CD8-positive, alpha-beta memory T cell (primary cell): ENCODE data around the gene NAMPT. TPM values are rescaled to one million over a fixed set of nuclear protein-coding genes. Genes with fewer than 3 reads are reported as not detected.
"Not testable (repeated sequence)": the region's sequence is repeated elsewhere in the genome, so short reads cannot be mapped to it uniquely, and the experiment has no call there.

Experiments used
- CTCF ChIA-PET: fragments of 350-600 bp; sonication (Branson Sonifier 250); formaldehyde crosslinking; loops from one replicate; lab custom pipeline; 2021; ENCODE audit warnings: antibody characterized with exemption; lab: Charles Lee
- POLR2A ChIA-PET: fragments of 350-600 bp; sonication (Branson Sonifier 250); formaldehyde crosslinking; loops from one replicate; lab custom pipeline; 2021; ENCODE audit warnings: antibody characterized with exemption; lab: Charles Lee
- DNase-seq, 5 donors: peaks; one replicate each; pipeline versions ENCODE4 v3.0.0 to v3.0.0-alpha.2; 2020 to 2022; ENCODE audit warnings: mixed read lengths in 1 of 5
- H3K27ac ChIP-seq: one replicate; pipeline ENCODE4 v1.7.0; 2013; ENCODE audit warnings: low read depth, mild to moderate bottlenecking, low read length, moderate library complexity
- H3K27me3 ChIP-seq: 2 replicates; pipeline ENCODE4 v1.7.0; 2013; ENCODE audit warnings: low read length, mild to moderate bottlenecking; ENCODE audit not compliant: insufficient read depth, poor library complexity, severe bottlenecking
- H3K36me3 ChIP-seq: 2 replicates; pipeline ENCODE4 v1.7.0; 2013; ENCODE audit warnings: mild to moderate bottlenecking, low read length, moderate library complexity; ENCODE audit not compliant: insufficient read depth
- H3K4me1 ChIP-seq: 2 replicates; pipeline ENCODE4 v1.7.0; 2013; ENCODE audit warnings: mild to moderate bottlenecking, low read length, moderate library complexity; ENCODE audit not compliant: insufficient read depth
- H3K4me3 ChIP-seq: 2 replicates; pipeline ENCODE4 v1.7.0; 2013; ENCODE audit warnings: mild to moderate bottlenecking, low read length
- H3K9me3 ChIP-seq: 2 replicates; pipeline ENCODE4 v1.7.0; 2013; ENCODE audit warnings: mild to moderate bottlenecking, low read length
- H3K27ac Mint-ChIP-seq, 8 donors: one replicate each; pipeline ENCODE4 v1.8.0; 2020 to 2021; ENCODE audit warnings: mixed read lengths in 8 of 8, mild to moderate bottlenecking in 6 of 8, inconsistent platforms in 3 of 8, moderate library complexity in 3 of 8
- H3K27me3 Mint-ChIP-seq, 2 donors: one replicate each; pipeline ENCODE4 v1.8.0; 2020 to 2021; ENCODE audit warnings: mixed read lengths in 2 of 2, mild to moderate bottlenecking in 1 of 2, moderate library complexity in 1 of 2
- H3K36me3 Mint-ChIP-seq, 3 donors: one replicate each; pipeline ENCODE4 v1.8.0; 2020 to 2021; ENCODE audit warnings: mixed read lengths in 3 of 3, inconsistent platforms in 1 of 3, mild to moderate bottlenecking in 1 of 3
- H3K4me1 Mint-ChIP-seq, 3 donors: one replicate each; pipeline ENCODE4 v1.8.0; 2020 to 2021; ENCODE audit warnings: mixed read lengths in 3 of 3, inconsistent platforms in 1 of 3, mild to moderate bottlenecking in 1 of 3
- H3K4me3 Mint-ChIP-seq, 7 donors: one replicate each; pipeline ENCODE4 v1.8.0; 2020 to 2021; ENCODE audit warnings: mixed read lengths in 7 of 7, mild to moderate bottlenecking in 6 of 7, moderate library complexity in 4 of 7, inconsistent platforms in 2 of 7
- H3K9me3 Mint-ChIP-seq, 5 donors: one replicate each; pipeline ENCODE4 v1.8.0; 2020 to 2022; ENCODE audit warnings: mixed read lengths in 5 of 5, mild to moderate bottlenecking in 3 of 5, moderate library complexity in 2 of 5, inconsistent platforms in 1 of 5
- polyA plus RNA-seq: library from polyadenylated mRNA; unstranded; fragments of 300-500 nt; fragmentation: Illumina TruSeq; gene quantifications from one replicate; pipeline ENCODE4 v1.2.3, GENCODE V29; 2021
- total RNA-seq, 2 experiments: library from RNA; stranded (reverse); gene quantifications; one replicate each; pipeline ENCODE4 v1.2.3, GENCODE V29; 2021

Gene NAMPT
- total and polyA plus RNA-seq, 3 experiments from 2014 or later, result 15.9 to 742 (median 723) TPM

DNA sequence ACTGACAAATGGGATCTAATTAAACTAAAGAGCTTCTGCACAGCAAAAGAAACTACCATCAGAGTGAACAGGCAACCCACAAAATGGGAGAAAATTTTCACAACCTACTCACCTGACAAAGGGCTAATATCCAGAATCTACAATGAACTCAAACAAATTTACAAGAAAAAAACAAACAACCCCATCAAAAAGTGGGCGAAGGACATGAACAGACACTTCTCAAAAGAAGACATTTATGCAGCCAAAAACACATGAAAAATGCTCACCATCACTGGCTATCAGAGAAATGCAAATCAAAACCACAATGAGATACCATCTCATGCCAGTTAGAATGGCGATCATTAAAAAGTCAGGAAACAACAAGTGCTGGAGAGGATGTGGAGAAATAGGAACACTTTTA is 39.7 kb upstream of the NAMPT start:
- CTCF ChIA-PET, H3K4me3 Mint-ChIP-seq, H3K9me3 Mint-ChIP-seq, H3K27ac ChIP-seq, DNase-seq, H3K9me3 ChIP-seq, H3K36me3 Mint-ChIP-seq, H3K4me1 ChIP-seq, H3K4me3 ChIP-seq, H3K27ac Mint-ChIP-seq, H3K4me1 Mint-ChIP-seq, H3K27me3 ChIP-seq, POLR2A ChIA-PET, H3K36me3 ChIP-seq: not testable (repeated sequence)
- peaks cover 11 to 23% of the 10 kb centered on the region in 2 donors for H3K27me3 Mint-ChIP-seq

DNA sequence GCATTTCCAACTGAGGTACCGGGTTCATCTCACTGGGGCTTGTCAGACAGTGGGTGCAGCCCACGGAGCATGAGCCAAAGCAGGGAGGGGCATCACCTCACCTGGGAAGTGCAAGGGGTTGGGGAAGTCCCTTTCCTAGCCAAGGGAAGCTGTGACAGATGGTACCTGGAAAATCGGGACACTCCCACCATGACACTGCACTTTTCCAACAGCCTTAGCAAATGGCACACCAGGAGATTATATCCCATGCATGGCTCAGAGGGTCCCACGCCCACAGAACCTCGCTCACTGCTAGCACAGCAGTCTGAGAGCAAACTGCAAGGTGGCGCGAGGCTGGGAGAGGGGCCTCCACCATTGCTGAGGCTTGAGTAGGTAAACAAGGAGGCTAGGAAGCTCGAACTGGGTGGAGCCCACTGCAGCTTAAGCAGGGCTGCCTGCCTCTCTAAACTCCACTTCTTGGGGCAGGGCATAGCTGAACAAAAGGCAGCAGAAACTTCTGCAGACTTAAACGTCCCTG is 35.5 kb upstream of the NAMPT start:
- CTCF ChIA-PET, H3K9me3 Mint-ChIP-seq: not testable (repeated sequence)
- H3K27me3 Mint-ChIP-seq, result peaks cover 17 to 59% of the 10 kb centered on the region in 2 donors

DNA sequence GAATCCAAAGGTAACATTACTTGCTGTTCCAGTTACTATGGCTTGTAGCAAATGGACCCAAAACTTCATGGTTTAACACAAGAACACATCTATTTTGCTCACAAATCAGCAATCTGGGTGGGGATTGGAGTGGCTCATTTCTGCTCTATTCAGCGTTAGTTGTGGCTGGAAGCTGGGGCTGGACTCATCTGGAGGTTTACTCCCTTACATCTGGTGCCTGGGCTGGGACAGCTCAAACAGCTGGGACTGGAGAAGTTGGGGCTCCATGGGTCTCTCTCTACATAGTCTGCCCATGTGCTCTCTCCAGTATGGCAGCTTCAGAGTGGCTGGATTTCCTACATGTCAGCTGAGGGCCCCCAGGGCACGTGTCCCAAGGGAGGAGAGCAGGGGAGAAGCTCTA is 33.7 kb upstream of the NAMPT start:
- Histone ChIP-seq H3K27me3 (no peaks in the 10 kb centered on the region), H3K27ac (no peak overlapping the region), H3K36me3 (no peaks in the 10 kb centered on the region), H3K4me3 (no peak overlapping the region), H3K4me1 (no peaks in the 10 kb centered on the region), H3K9me3 (no peaks in the 10 kb centered on the region)
- Mint-ChIP-seq H3K4me1 (no peaks in the 10 kb centered on the region), H3K27ac (no peak overlapping the region), H3K4me3 (no peak overlapping the region), H3K36me3 (no peaks in the 10 kb centered on the region), H3K27me3 (peaks cover 19 to 75% of the 10 kb centered on the region in 2 donors), H3K9me3 (peaks cover 0 to 2% (median 0%) of the 10 kb centered on the region in 5 donors)
- ChIA-PET CTCF (no interaction called here), POLR2A (no interaction called here)
- DNase-seq, result no peak

More for the DNA sequence above, 35.5 kb upstream of the NAMPT start:
- H3K27me3 ChIP-seq, H3K27ac Mint-ChIP-seq, H3K36me3 ChIP-seq, H3K4me1 ChIP-seq, POLR2A ChIA-PET, H3K4me3 Mint-ChIP-seq, DNase-seq, H3K27ac ChIP-seq, H3K9me3 ChIP-seq, H3K36me3 Mint-ChIP-seq, H3K4me1 Mint-ChIP-seq, H3K4me3 ChIP-seq: not testable (repeated sequence)

DNA sequence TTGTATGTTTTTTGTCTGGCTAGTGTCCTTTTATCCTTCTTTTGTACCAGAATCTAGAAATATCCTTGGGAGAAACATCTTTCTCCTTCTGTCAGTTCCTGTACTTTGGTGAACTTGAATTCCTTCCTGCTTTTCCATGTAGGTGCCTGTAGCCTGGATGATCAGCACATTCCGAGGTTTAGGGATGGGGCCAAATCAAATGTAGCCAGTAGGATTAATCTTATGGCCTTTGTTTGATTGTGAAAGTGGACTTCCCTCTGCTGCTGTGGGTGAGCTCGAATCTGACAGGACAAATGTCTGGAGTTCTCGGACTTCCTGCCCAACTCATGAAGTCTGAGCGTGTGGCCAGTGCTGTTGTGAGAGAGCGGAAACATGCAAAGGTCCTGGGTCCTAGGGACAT is 33.2 kb upstream of the NAMPT start:
- no peak for DNase-seq
- no peaks in the 10 kb centered on the region for H3K4me1 Mint-ChIP-seq
- H3K4me3 Mint-ChIP-seq, result no peak overlapping the region
- H3K4me3 ChIP-seq, result no peak overlapping the region
- no peaks in the 10 kb centered on the region for H3K27me3 ChIP-seq
- H3K36me3 ChIP-seq, result no peaks in the 10 kb centered on the region
- no peak overlapping the region for H3K27ac Mint-ChIP-seq
- ChIA-PET POLR2A (no interaction called here), CTCF (interaction anchor here (0.7 kb wide), 1 partner anchor 13 kb away, joined by 3 read pairs; no protein-coding TSS in a partner anchor)
- peaks cover 19 to 77% of the 10 kb centered on the region in 2 donors for H3K27me3 Mint-ChIP-seq
- peaks cover 0 to 2% (median 0%) of the 10 kb centered on the region in 5 donors for H3K9me3 Mint-ChIP-seq
- H3K27ac ChIP-seq, result no peak overlapping the region
- H3K36me3 Mint-ChIP-seq, result no peaks in the 10 kb centered on the region
- H3K4me1 ChIP-seq, result no peaks in the 10 kb centered on the region
- H3K9me3 ChIP-seq, result no peaks in the 10 kb centered on the region

DNA sequence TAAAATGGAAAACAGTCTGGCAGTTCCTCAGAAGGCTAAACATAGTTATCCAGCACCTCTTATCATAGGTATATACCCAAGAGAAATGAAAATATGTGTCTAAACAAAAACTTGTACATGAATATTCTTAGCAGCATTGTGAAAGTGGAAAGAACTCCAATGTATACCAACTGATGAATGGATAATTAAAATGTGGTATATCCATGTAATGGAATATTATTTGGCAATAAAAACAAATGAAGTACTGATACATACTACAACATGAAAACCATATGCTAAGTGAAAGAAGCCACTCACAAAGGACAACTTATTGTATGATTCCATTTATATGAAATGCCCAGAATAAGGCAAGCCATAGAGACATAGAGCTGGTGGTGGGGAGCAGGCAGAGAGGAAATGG is 32.2 kb upstream of the NAMPT start:
- CTCF ChIA-PET, result interaction anchor here (0.7 kb wide), 1 partner anchor 14 kb away, joined by 3 read pairs; no protein-coding TSS in a partner anchor
- H3K4me3 Mint-ChIP-seq, result no peak overlapping the region
- no peak overlapping the region for H3K27ac ChIP-seq
- H3K27me3 Mint-ChIP-seq, result peaks cover 19 to 75% of the 10 kb centered on the region in 2 donors
- no peaks in the 10 kb centered on the region for H3K4me1 Mint-ChIP-seq
- H3K27me3 ChIP-seq, result no peaks in the 10 kb centered on the region
- H3K9me3 Mint-ChIP-seq, result peaks cover 0 to 2% (median 0%) of the 10 kb centered on the region in 5 donors
- no peak overlapping the region for H3K4me3 ChIP-seq
- no peak for DNase-seq
- H3K36me3 Mint-ChIP-seq, result no peaks in the 10 kb centered on the region
- H3K36me3 ChIP-seq, result no peaks in the 10 kb centered on the region
- H3K9me3 ChIP-seq, result no peaks in the 10 kb centered on the region
- POLR2A ChIA-PET, result no interaction called here
- H3K4me1 ChIP-seq, result no peaks in the 10 kb centered on the region
- no peak overlapping the region for H3K27ac Mint-ChIP-seq

DNA sequence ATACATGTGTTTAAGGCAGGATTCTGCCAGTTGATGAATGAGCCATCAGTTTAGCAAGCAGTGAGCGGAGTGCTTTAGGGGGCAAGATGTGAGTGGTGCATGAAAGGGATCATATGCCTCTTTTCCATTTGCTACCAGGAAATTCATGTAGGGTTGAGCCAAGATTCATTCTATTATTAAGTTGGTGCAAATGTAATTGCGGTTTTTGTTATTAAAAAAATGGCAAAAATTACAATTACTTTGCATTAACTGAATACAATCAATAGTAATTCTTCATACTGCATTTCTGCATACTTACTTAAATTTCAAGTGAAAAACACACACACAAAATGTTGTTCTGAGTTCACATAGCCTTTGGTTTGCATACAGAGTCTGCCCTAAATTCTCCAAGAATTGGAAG is 30.1 kb upstream of the NAMPT start:
- Mint-ChIP-seq H3K4me1 (no peaks in the 10 kb centered on the region), H3K36me3 (no peaks in the 10 kb centered on the region), H3K4me3 (no peak overlapping the region), H3K27ac (no peak overlapping the region), H3K27me3 (peaks cover 12 to 63% of the 10 kb centered on the region in 2 donors), H3K9me3 (peaks cover 0 to 2% (median 0%) of the 10 kb centered on the region in 5 donors)
- Histone ChIP-seq H3K4me1 (no peaks in the 10 kb centered on the region), H3K27me3 (no peaks in the 10 kb centered on the region), H3K4me3 (no peak overlapping the region), H3K36me3 (no peaks in the 10 kb centered on the region), H3K27ac (no peak overlapping the region), H3K9me3 (no peaks in the 10 kb centered on the region)
- ChIA-PET CTCF (no interaction called here), POLR2A (no interaction called here)
- DNase-seq, result no peak

DNA sequence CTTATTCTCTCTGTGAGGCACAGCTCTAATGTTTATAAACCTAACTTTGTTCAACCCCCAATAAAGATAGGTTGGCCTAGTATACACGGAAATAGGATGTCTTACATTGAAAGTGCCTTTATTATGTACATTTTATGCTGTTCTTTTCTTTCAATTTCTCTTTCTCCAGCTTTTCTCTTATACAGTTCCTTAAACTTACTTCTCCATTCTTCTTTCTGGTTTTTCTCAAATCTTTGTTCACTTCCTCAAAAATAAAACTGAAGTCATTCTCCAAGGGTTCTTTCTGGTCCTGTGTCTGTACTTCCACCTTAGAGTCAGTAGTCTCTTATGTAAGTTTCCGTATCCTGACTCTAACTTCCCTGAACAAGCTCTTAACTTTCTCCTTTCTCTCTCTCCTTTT is 29.2 kb upstream of the NAMPT start:
- ChIA-PET POLR2A (no interaction called here), CTCF (no interaction called here)
- no peak overlapping the region for H3K4me3 Mint-ChIP-seq
- no peaks in the 10 kb centered on the region for H3K36me3 Mint-ChIP-seq
- no peaks in the 10 kb centered on the region for H3K27me3 ChIP-seq
- H3K4me1 ChIP-seq, result no peaks in the 10 kb centered on the region
- DNase-seq, result no peak
- no peaks in the 10 kb centered on the region for H3K9me3 ChIP-seq
- H3K9me3 Mint-ChIP-seq, result peaks cover 0 to 2% (median 0%) of the 10 kb centered on the region in 5 donors
- peaks cover 11 to 55% of the 10 kb centered on the region in 2 donors for H3K27me3 Mint-ChIP-seq
- no peaks in the 10 kb centered on the region for H3K36me3 ChIP-seq
- no peak overlapping the region for H3K27ac ChIP-seq
- H3K4me3 ChIP-seq, result no peak overlapping the region
- H3K27ac Mint-ChIP-seq, result no peak overlapping the region
- H3K4me1 Mint-ChIP-seq, result no peaks in the 10 kb centered on the region

DNA sequence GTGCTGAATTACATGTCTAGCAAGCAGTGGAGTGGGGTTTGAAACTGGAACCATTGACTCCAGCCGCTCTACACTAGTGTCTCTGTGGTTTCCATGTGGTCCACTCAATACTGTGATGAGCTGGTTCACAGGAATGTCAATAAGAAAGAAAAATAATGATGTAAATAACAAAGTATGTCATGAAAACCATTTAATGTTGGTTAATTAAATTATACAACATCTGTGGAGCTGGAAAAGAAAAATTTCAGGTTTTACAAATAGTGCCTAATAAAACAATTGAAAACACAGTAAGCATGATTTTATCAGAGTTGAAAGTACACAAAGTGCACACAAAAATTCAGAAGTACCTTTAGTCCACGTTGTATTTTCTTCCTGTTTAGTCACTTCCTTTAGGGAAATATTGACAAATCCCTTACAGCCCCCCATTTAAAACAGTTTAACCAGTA is 28.7 kb upstream of the NAMPT start:
- Mint-ChIP-seq H3K36me3 (no peaks in the 10 kb centered on the region), H3K4me3 (no peak overlapping the region), H3K27ac (no peak overlapping the region), H3K9me3 (peaks cover 0 to 2% (median 0%) of the 10 kb centered on the region in 5 donors), H3K27me3 (peaks cover 7 to 50% of the 10 kb centered on the region in 2 donors), H3K4me1 (no peaks in the 10 kb centered on the region)
- ChIA-PET POLR2A (no interaction called here), CTCF (no interaction called here)
- Histone ChIP-seq H3K9me3 (no peaks in the 10 kb centered on the region), H3K4me1 (no peaks in the 10 kb centered on the region), H3K36me3 (no peaks in the 10 kb centered on the region), H3K27ac (no peak overlapping the region), H3K27me3 (no peaks in the 10 kb centered on the region), H3K4me3 (no peak overlapping the region)
- DNase-seq, result no peak
